Neural progenitor cell (in vitro differentiated cells): ENCODE measurements around the gene SPG11. TPM values are rescaled to one million over a fixed set of nuclear protein-coding genes. Genes with fewer than 3 reads are reported as not detected.
A peak's percentile ranks its signal among the peaks of the same experiment; 100 is the strongest.

Source experiments
- DNase-seq: peaks from one replicate; pipeline ENCODE4 v3.0.0-alpha.2; 2016; ENCODE audit warnings: low spot score
- H2AFZ ChIP-seq: fragments of 200-600 bp; sonication (generic); replicated peaks from 2 replicates; pipeline ENCODE4 v1.6.1; 2016; ENCODE audit warnings: antibody characterized with exemption
- H3F3A ChIP-seq: fragments of 200-600 bp; sonication (generic); 2 replicates; pipeline ENCODE4 v1.6.1; 2016; ENCODE audit warnings: antibody characterized with exemption, low read depth
- H3K27ac ChIP-seq: fragments of 200-600 bp; sonication (generic); 2 replicates; pipeline ENCODE4 v1.5.1; 2016; ENCODE audit warnings: mild to moderate bottlenecking
- H3K27me3 ChIP-seq: fragments of 200-600 bp; sonication (generic); 2 replicates; pipeline ENCODE4 v1.6.1; 2016; ENCODE audit warnings: mild to moderate bottlenecking, moderate library complexity
- H3K36me3 ChIP-seq: fragments of 200-600 bp; sonication (generic); 2 replicates; pipeline ENCODE4 v1.5.1; 2016
- H3K4me1 ChIP-seq: fragments of 200-600 bp; sonication (generic); 2 replicates; pipeline ENCODE4 v1.6.1; 2016; ENCODE audit warnings: mixed run types
- H3K4me2 ChIP-seq: fragments of 200-600 bp; sonication (generic); 2 replicates; pipeline ENCODE4 v1.6.1; 2016
- H3K4me3 ChIP-seq: fragments of 200-600 bp; sonication (generic); 2 replicates; pipeline ENCODE4 v1.5.1; 2016
- H3K79me2 ChIP-seq: fragments of 200-600 bp; sonication (generic); 2 replicates; pipeline ENCODE4 v1.6.1; 2016; ENCODE audit warnings: low read depth
- H3K9ac ChIP-seq: fragments of 200-600 bp; sonication (generic); 2 replicates; pipeline ENCODE4 v1.6.1; 2016
- H3K9me3 ChIP-seq: fragments of 200-600 bp; sonication (generic); 2 replicates; pipeline ENCODE4 v1.5.1; 2016; ENCODE audit warnings: low read depth
- H4K20me1 ChIP-seq: fragments of 200-600 bp; sonication (generic); 2 replicates; pipeline ENCODE4 v1.6.1; 2016; ENCODE audit warnings: low read depth
- H3K27ac Mint-ChIP-seq: 3 replicates; pipeline ENCODE4 v1.8.0; 2021; ENCODE audit warnings: mixed read lengths
- H3K27me3 Mint-ChIP-seq: 2 replicates; pipeline ENCODE4 v1.8.0; 2022; ENCODE audit warnings: low read depth, mild to moderate bottlenecking, inconsistent platforms, moderate library complexity, mixed read lengths; ENCODE audit not compliant: insufficient read depth
- H3K36me3 Mint-ChIP-seq: 3 replicates; pipeline ENCODE4 v1.8.0; 2021; ENCODE audit warnings: mixed read lengths
- H3K4me1 Mint-ChIP-seq: 3 replicates; pipeline ENCODE4 v1.8.0; 2021; ENCODE audit warnings: mixed read lengths
- H3K4me3 Mint-ChIP-seq: 3 replicates; pipeline ENCODE4 v1.8.0; 2021; ENCODE audit warnings: mild to moderate bottlenecking, moderate library complexity, mixed read lengths
- H3K9me3 Mint-ChIP-seq: 3 replicates; pipeline ENCODE4 v1.8.0; 2020; ENCODE audit warnings: mixed read lengths
- CTCF ChIP-seq: fragments of 200-600 bp; sonication (generic); IDR thresholded peaks from 2 replicates; pipeline ENCODE4 v1.5.1; 2017; ENCODE audit warnings: antibody characterized with exemption, mild to moderate bottlenecking
- EZH2 ChIP-seq: fragments of 200-600 bp; sonication (generic); IDR thresholded peaks from 2 replicates; pipeline ENCODE4 v1.6.1; 2017; ENCODE audit warnings: antibody characterized with exemption, mild to moderate bottlenecking, moderate library complexity
- EZH2phosphoT487 ChIP-seq: fragments of 200-600 bp; sonication (generic); IDR thresholded peaks from 2 replicates; pipeline ENCODE4 v1.6.1; 2017; ENCODE audit warnings: antibody characterized with exemption
- total RNA-seq: library from RNA; depleted of rRNA; stranded (reverse); fragments of >200 nt; gene quantifications from 2 replicates; pipeline ENCODE4 v1.2.3, GENCODE V29; 2015; ENCODE audit warnings: low replicate concordance

Gene SPG11
- total RNA-seq, 1 donor from 2014 or later: 65.9 TPM

GRCh38 chr15:44595656-44596510 lies 67.6 kb downstream of the SPG11 start:
- Histone ChIP-seq H3K27ac (no peak overlapping the region), H3K9ac (no peak overlapping the region), H2AFZ (no peak overlapping the region), H4K20me1 (no peaks in the 10 kb centered on the region), H3K4me1 (no peaks in the 10 kb centered on the region), H3K4me2 (no peak overlapping the region), H3K27me3 (no peaks in the 10 kb centered on the region), H3K9me3 (no peaks in the 10 kb centered on the region), H3K4me3 (no peak overlapping the region), H3K36me3 (no peaks in the 10 kb centered on the region), H3K79me2 (no peaks in the 10 kb centered on the region), H3F3A (no peaks in the 10 kb centered on the region)
- Mint-ChIP-seq H3K36me3 (peaks cover 17% of the 10 kb centered on the region), H3K27ac (no peak overlapping the region), H3K4me3 (no peak overlapping the region), H3K4me1 (no peaks in the 10 kb centered on the region), H3K27me3 (no peaks in the 10 kb centered on the region), H3K9me3 (no peaks in the 10 kb centered on the region)
- DNase-seq: no peak
- TF ChIP-seq CTCF: no peak
- TF ChIP-seq EZH2phosphoT487: no peak
- TF ChIP-seq EZH2: no peak

- no peaks in the 10 kb centered on the region for H3K27me3 ChIP-seq
- no peaks in the 10 kb centered on the region for H3K79me2 ChIP-seq
- DNase-seq: no peak
- TF ChIP-seq EZH2 (no peak), EZH2phosphoT487 (no peak), CTCF (no peak)
- H3K9ac ChIP-seq: no peak overlapping the region
- H3K9me3 ChIP-seq: no peaks in the 10 kb centered on the region
- H4K20me1 ChIP-seq: no peaks in the 10 kb centered on the region
- H3K27ac ChIP-seq: no peak overlapping the region
- Mint-ChIP-seq H3K27ac (no peak overlapping the region), H3K9me3 (no peaks in the 10 kb centered on the region), H3K4me1 (no peaks in the 10 kb centered on the region), H3K4me3 (no peak overlapping the region), H3K27me3 (no peaks in the 10 kb centered on the region), H3K36me3 (peaks cover 20% of the 10 kb centered on the region)
- H3K4me1 ChIP-seq: no peaks in the 10 kb centered on the region
- H3F3A ChIP-seq: no peaks in the 10 kb centered on the region
- H3K4me3 ChIP-seq: no peak overlapping the region
- no peaks in the 10 kb centered on the region for H3K36me3 ChIP-seq
- H2AFZ ChIP-seq: no peak overlapping the region
- H3K4me2 ChIP-seq: no peak overlapping the region
Observed at GRCh38 chr15:44595246-44595645, 68.2 kb downstream of the SPG11 start.

- Histone ChIP-seq H4K20me1 (no peaks in the 10 kb centered on the region), H2AFZ (no peak overlapping the region), H3F3A (no peaks in the 10 kb centered on the region), H3K4me2 (no peak overlapping the region), H3K36me3 (no peaks in the 10 kb centered on the region), H3K27ac (no peak overlapping the region), H3K4me3 (no peak overlapping the region), H3K27me3 (no peaks in the 10 kb centered on the region), H3K79me2 (no peaks in the 10 kb centered on the region), H3K9ac (no peak overlapping the region), H3K4me1 (no peaks in the 10 kb centered on the region), H3K9me3 (no peaks in the 10 kb centered on the region)
- Mint-ChIP-seq H3K4me1 (no peaks in the 10 kb centered on the region), H3K9me3 (no peaks in the 10 kb centered on the region), H3K36me3 (peaks cover 20% of the 10 kb centered on the region), H3K27me3 (no peaks in the 10 kb centered on the region), H3K4me3 (no peak overlapping the region), H3K27ac (no peak overlapping the region)
- DNase-seq: no peak
- peak; percentile 49 for TF ChIP-seq CTCF
- no peak for TF ChIP-seq EZH2
- TF ChIP-seq EZH2phosphoT487: no peak
Observed at GRCh38 chr15:44593042-44593736, 70.3 kb downstream of the SPG11 start.
